ENCODE measurements around the gene GTPBP1. TPM values are rescaled to one million over a fixed set of nuclear protein-coding genes. Genes with fewer than 3 reads are reported as not detected.

Gene GTPBP1
- total RNA-seq, 1 donor from 2014 or later = 60.1 TPM

DNA sequence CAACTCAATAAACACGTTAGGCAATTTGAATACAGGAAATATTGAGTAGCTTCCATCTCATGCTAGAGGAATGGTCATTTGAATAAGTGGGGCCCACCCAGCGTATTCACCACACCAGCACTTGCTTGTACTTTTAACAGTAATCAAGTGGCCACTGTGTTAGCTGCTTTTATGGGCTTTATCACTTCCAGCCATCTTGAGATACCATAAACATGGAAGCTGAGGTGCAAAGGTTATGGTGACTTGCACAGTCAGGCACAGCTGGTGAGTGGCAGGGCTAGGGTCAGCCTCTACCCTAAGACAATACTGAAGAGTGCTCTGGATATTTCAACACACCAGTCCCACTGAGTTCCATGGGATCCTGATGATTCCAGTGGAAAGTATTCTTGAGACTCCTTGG is 11.7 kb upstream of the GTPBP1 start:
- Mint-ChIP-seq H3K27ac (peak overlapping the region; percentile 92), H3K27me3 (no peaks in the 10 kb centered on the region), H3K4me3 (no peak overlapping the region), H3K9me3 (no peaks in the 10 kb centered on the region), H3K36me3 (peaks cover 31% of the 10 kb centered on the region), H3K4me1 (ENCODE audit: unreplicated experiment) (peaks cover 37% of the 10 kb centered on the region)
- TF ChIP-seq, protein P1, sequence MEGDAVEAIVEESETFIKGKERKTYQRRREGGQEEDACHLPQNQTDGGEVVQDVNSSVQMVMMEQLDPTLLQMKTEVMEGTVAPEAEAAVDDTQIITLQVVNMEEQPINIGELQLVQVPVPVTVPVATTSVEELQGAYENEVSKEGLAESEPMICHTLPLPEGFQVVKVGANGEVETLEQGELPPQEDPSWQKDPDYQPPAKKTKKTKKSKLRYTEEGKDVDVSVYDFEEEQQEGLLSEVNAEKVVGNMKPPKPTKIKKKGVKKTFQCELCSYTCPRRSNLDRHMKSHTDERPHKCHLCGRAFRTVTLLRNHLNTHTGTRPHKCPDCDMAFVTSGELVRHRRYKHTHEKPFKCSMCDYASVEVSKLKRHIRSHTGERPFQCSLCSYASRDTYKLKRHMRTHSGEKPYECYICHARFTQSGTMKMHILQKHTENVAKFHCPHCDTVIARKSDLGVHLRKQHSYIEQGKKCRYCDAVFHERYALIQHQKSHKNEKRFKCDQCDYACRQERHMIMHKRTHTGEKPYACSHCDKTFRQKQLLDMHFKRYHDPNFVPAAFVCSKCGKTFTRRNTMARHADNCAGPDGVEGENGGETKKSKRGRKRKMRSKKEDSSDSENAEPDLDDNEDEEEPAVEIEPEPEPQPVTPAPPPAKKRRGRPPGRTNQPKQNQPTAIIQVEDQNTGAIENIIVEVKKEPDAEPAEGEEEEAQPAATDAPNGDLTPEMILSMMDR (conservative IDR thresholded peaks at IDR 0.05) = no peak
- no peak for DNase-seq (ENCODE audit: extremely low spot score, unreplicated experiment)

DNA sequence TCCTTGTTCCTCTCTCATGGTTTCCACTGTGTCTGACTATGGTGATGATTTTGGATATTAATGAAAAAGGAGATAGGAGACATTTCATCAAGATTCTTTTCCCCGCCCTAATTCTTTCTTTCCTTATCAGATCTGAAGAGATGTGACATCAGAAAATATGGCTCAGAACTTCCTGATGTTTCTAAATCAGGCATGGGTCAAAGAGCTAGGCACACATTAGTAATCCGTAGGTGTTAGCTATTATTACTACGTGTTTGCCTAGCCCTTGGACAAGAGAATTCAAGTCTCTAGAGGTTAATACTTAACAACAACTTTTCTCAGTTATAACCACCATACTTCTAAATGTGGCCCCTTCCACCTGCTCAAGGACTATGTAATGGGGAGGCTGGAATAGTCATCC is 10.8 kb upstream of the GTPBP1 start:
- Mint-ChIP-seq H3K9me3 (no peaks in the 10 kb centered on the region), H3K4me1 (ENCODE audit: unreplicated experiment) (peaks cover 45% of the 10 kb centered on the region), H3K4me3 (peak overlapping the region; percentile 47), H3K27ac (peak overlapping the region; percentile 92), H3K27me3 (no peaks in the 10 kb centered on the region), H3K36me3 (peaks cover 26% of the 10 kb centered on the region)
- TF ChIP-seq, protein P1 (conservative IDR thresholded peaks at IDR 0.05) = no peak
- DNase-seq (ENCODE audit: extremely low spot score, unreplicated experiment) = no peak

DNA sequence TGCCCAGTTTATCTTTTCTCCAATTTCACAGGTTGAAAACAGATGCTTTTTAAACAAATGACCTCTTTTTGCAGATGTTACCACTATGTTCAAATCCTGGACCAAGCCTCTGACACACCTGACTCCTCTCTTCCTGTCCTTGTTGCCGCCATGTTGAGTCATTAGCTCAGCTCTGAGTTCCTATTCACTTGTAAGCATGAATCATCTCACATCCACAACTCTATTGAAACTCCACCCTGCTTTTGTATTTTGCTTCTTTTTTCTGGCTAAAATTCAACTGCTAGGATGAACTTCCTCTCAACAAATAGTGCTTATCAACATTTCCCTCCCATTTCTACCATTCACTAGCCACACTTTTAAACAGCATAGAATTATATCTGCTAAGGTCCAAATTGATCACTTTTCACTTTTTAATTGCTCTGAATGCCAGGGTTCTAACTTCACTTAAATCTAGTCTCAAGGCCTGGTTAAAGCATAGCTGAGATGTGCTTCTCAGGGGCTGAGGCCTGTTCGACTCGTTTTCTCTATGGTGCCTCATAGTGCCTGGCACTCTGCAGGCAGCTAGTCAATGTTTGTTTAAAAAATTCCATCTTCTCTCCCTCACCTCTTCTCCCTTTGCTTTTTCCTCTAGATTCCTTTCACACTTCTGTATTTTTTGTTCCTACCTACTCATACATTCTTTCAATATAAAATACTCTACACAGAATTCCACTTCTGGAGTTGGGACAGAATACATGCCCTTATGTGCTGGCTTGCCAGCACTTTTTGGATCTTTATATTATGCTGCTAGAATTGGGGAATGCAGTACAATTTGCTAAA is 8.9 kb upstream of the GTPBP1 start:
- DNase-seq (ENCODE audit: extremely low spot score, unreplicated experiment) = no peak

DNA sequence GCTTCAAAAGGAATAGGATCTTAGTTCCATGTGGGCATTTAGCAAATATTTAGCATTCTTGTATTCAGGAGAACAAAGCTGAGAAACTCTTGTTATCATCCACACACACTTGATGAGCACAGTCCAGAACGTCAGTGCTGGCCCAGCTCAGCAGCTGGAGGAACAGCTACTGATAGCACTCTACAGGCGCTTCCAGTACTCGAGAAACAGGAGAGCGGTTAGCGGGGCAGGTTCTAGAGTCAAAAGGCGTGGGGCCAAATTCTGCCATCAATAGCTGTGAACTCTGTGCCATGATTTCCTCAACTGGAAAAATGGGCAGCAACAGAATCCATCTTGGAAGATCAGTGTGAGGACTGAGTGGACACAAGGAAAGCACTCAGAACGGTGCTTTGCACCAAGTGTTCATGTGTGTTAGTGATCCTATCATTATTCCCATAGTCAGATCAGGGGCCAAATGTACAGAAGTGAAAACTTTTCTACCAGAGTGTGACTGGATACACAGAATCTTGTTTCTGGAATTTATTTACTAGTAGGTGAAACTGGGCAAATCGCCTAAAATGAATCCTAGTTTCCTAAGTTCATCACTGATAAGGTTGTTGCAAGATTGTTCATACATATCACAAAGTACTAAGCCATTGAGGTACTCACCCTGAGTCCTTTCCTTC is 8.2 kb upstream of the GTPBP1 start:
- H3K27me3 Mint-ChIP-seq = peaks cover 6% of the 10 kb centered on the region
- no peak for DNase-seq (ENCODE audit: extremely low spot score, unreplicated experiment)
- H3K36me3 Mint-ChIP-seq = peaks cover 23% of the 10 kb centered on the region
- H3K4me3 Mint-ChIP-seq = peak overlapping the region; percentile 91
- no peaks in the 10 kb centered on the region for H3K9me3 Mint-ChIP-seq
- peak overlapping the region; percentile 98 for H3K27ac Mint-ChIP-seq
- TF ChIP-seq, protein P1 (conservative IDR thresholded peaks at IDR 0.05) = no peak
- peaks cover 51% of the 10 kb centered on the region for H3K4me1 Mint-ChIP-seq (ENCODE audit: unreplicated experiment)

More for the DNA sequence above, 8.9 kb upstream of the GTPBP1 start:
- Mint-ChIP-seq H3K27ac (peak overlapping the region; percentile 98), H3K9me3 (no peaks in the 10 kb centered on the region), H3K4me1 (ENCODE audit: unreplicated experiment) (peaks cover 51% of the 10 kb centered on the region), H3K4me3 (peak overlapping the region; percentile 91), H3K27me3 (peaks cover 6% of the 10 kb centered on the region), H3K36me3 (peaks cover 23% of the 10 kb centered on the region)
- TF ChIP-seq, protein P1 (conservative IDR thresholded peaks at IDR 0.05) = no peak

DNA sequence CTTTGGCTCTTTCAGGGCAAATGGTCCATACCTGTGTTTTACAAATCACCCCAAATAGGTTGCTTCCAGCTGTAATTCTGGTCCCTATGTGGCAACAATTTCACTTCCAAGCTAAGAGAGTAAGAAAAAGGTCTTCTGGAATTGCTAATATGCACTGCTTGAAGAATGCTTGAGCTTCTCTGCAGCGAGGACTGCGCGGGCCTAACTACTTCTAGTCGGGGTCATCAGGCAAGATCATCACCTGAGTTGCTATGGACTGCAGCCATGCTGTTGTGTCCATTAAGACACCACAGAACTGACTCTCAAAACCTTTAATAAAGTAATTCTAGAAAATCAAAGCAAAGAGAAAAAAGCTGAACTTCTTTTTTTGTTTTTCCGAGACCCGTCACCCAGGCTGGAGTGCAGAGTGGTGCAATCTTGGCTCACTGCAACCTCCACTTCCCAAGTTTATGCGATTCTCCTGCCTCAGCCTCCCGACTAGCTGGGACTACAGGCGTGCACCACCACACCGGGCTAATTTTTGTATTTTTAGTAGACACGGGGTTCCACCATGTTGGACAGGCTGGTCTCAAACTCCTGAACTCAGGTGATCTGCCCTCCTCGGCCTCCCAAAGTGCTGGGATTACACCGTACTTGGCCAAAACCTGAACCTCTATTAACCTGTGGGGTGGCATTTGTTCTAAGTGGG is 7.2 kb upstream of the GTPBP1 start:
- H3K36me3 Mint-ChIP-seq = peaks cover 18% of the 10 kb centered on the region
- TF ChIP-seq, protein P1 (conservative IDR thresholded peaks at IDR 0.05) = no peak
- H3K4me3 Mint-ChIP-seq = peak overlapping the region; percentile 91
- no peaks in the 10 kb centered on the region for H3K9me3 Mint-ChIP-seq
- H3K27ac Mint-ChIP-seq = peak overlapping the region; percentile 98
- DNase-seq (ENCODE audit: extremely low spot score, unreplicated experiment) = no peak
- peaks cover 47% of the 10 kb centered on the region for H3K4me1 Mint-ChIP-seq (ENCODE audit: unreplicated experiment)
- peaks cover 6% of the 10 kb centered on the region for H3K27me3 Mint-ChIP-seq
